ENCODE measurements around the gene NPHP1. TPM values are rescaled to one million over a fixed set of nuclear protein-coding genes. Genes with fewer than 3 reads are reported as not detected.

Gene NPHP1
- total RNA-seq, 1 donor from 2014 or later = 3.1 TPM

DNA sequence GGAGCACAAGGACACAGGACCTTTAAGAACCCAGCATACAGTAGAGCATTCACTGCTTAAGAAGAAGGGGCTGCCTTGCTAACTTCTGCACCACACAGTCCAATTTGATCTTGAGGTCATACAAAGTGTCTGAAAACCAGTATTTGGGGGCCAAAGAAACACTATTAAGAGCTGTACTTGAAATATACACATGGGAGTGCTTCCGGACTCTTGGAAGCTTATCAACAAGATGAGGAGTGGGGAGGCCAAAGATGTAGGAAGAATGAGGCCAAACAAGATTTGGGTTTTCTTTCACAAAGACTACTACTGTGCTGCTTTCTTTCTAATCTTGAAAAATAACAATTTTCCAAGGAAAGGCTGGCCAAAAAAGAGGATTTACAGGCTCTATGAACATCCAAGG lies 64.4 kb downstream of the NPHP1 start:
- TF ChIP-seq, protein P1, sequence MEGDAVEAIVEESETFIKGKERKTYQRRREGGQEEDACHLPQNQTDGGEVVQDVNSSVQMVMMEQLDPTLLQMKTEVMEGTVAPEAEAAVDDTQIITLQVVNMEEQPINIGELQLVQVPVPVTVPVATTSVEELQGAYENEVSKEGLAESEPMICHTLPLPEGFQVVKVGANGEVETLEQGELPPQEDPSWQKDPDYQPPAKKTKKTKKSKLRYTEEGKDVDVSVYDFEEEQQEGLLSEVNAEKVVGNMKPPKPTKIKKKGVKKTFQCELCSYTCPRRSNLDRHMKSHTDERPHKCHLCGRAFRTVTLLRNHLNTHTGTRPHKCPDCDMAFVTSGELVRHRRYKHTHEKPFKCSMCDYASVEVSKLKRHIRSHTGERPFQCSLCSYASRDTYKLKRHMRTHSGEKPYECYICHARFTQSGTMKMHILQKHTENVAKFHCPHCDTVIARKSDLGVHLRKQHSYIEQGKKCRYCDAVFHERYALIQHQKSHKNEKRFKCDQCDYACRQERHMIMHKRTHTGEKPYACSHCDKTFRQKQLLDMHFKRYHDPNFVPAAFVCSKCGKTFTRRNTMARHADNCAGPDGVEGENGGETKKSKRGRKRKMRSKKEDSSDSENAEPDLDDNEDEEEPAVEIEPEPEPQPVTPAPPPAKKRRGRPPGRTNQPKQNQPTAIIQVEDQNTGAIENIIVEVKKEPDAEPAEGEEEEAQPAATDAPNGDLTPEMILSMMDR (conservative IDR thresholded peaks at IDR 0.05; ENCODE audit: low read depth, low read length) = no peak
- DNase-seq (ENCODE audit: low read depth) = no peak
- H3K4me3 ChIP-seq (ENCODE audit: low read depth, low read length) = no peak overlapping the region

DNA sequence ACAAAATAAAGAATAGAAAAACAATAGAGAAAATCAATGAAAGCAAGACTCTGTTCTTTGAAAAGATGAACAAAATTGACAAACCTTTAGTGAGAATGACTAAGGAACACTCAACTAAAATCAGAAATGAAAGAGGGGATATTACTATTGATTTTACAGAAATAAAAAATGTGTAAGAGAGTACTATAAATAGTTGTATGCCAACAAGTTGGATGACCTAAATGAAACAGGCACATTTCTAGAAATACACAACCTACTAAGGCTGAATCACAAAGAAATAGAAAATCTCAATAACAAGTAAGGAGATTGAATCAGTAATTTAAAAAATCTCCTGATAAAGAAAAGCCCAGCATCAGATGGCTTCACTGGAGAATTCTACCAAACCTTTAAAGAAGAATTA lies 70.8 kb downstream of the NPHP1 start:
- no peak overlapping the region for H3K4me3 ChIP-seq (ENCODE audit: low read depth, low read length)
- no peak for DNase-seq (ENCODE audit: low read depth)
- TF ChIP-seq, protein P1 (conservative IDR thresholded peaks at IDR 0.05; ENCODE audit: low read depth, low read length) = no peak

DNA sequence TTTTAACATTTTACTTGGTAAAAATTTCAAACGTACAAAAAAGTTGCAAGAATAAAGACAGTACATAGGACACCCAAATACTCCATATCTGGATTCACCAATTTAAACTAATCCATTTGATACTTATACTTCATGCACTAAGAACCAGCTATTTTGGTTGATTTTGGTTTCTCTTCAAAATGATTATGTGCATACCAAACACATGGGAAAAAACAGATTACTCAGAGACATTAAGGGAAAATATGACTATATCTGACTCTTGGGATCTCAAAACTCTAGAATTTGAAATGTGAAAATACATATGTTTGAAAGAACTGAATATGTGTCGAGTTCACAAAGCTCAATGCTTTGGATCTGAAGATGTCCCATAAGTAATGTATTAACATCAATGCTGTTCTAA lies 73.6 kb downstream of the NPHP1 start:
- TF ChIP-seq, protein P1 (conservative IDR thresholded peaks at IDR 0.05; ENCODE audit: low read depth, low read length) = no peak
- DNase-seq (ENCODE audit: low read depth) = no peak
- H3K4me3 ChIP-seq (ENCODE audit: low read depth, low read length) = no peak overlapping the region

DNA sequence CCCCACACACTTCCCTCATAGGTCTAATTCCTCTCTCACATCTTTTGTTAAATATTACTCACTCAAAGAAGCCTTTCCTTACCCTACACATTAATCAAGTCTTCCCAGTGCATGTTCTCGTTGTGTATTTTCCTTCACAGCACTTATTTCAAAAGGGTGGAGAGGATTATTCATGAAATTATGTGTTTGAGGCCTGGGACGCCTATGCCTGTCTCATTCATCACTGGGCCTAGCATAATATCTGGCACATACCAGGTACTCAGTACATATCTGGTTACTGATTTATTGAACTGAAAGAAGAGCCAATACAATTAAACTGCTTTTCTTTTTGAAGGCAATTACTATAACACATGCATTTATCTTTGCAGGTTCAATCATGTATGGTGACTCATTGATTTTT lies 74.1 kb downstream of the NPHP1 start:
- DNase-seq (ENCODE audit: low read depth) = no peak
- TF ChIP-seq, protein P1 (conservative IDR thresholded peaks at IDR 0.05; ENCODE audit: low read depth, low read length) = no peak
- no peak overlapping the region for H3K4me3 ChIP-seq (ENCODE audit: low read depth, low read length)

DNA sequence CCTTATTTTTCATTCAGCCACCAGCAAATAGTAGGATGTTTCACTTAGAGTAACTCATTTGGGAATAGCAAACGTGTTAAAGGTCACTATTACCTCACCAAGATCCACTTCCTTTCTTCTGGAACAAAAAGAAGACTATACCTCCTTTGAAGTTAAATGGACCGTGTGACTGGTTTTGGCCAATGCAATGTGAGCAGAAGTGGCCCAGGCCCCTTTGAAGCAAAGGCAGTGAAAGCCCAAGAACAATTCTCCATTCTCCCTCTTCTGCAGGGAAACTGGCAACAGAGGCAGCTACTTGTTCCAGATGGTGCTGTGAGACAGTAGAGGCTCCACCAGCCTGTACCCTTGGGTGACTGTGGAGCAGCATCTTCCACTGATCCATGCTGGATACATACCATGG lies 77.9 kb downstream of the NPHP1 start:
- TF ChIP-seq, protein P1 (conservative IDR thresholded peaks at IDR 0.05; ENCODE audit: low read depth, low read length) = no peak
- H3K4me3 ChIP-seq (ENCODE audit: low read depth, low read length) = no peak overlapping the region
- no peak for DNase-seq (ENCODE audit: low read depth)

DNA sequence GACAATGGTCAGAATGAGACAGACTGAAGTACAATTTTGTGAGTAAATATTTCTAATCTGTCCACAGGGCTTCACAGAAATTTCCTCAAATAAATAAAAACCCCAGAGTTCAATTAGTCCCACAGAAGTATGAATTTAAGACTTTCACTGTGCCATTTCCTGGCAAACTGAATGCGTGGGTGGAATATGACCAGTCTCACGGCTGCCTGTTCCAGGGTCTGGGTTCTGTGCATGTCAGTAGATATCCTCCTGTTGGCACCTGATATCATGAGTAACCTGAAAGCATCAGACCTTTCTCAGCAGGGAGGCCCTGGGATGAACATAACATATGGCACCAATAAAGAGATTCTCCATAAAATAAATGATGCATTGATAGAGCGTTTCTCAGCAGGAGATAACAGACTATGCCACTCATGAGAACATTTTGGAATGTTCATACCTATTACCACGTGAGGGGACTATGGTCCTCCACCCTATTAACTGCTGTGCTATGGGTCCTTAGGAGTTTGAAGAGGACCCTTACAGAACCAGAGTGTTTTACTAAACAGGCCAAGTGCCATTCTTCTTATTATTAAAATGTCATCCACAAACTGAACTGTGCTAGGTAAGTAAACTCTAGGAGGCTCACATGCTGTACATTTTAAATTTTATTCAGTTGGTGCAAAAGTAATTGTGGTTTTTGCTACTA lies 78.6 kb downstream of the NPHP1 start:
- TF ChIP-seq, protein P1 (conservative IDR thresholded peaks at IDR 0.05; ENCODE audit: low read depth, low read length) = no peak
- H3K4me3 ChIP-seq (ENCODE audit: low read depth, low read length) = no peak overlapping the region
- DNase-seq (ENCODE audit: low read depth) = no peak

Measured in epithelial cell of proximal tubule (primary cell).